H9 (cell line): ENCODE measurements around the gene DCP1A. TPM values are rescaled to one million over a fixed set of nuclear protein-coding genes. Genes with fewer than 3 reads are reported as not detected.

ENCODE experiments used
- DNase-seq: peaks from one replicate; pipeline ENCODE4 v3.0.0-alpha.2; 2017
- H2AFZ ChIP-seq: one replicate; pipeline ENCODE4 v1.6.1; 2013; ENCODE audit warnings: mild to moderate bottlenecking, low read length, control low read depth, moderate library complexity
- H2AK5ac ChIP-seq: 2 replicates; pipeline ENCODE4 v1.6.1; 2013; ENCODE audit warnings: low read length, control low read depth, mixed read lengths; ENCODE audit not compliant: insufficient read length
- H2BK120ac ChIP-seq: one replicate; pipeline ENCODE4 v1.6.1; 2013; ENCODE audit warnings: low read depth, mild to moderate bottlenecking, low read length, control low read depth, inconsistent platforms; ENCODE audit not compliant: poor library complexity, severe bottlenecking
- H2BK12ac ChIP-seq: 2 replicates; pipeline ENCODE4 v1.6.1; 2013; ENCODE audit warnings: low read length, control low read depth, mixed read lengths, low read depth; ENCODE audit not compliant: insufficient read length
- H2BK15ac ChIP-seq: 2 replicates; pipeline ENCODE4 v1.6.1; 2013; ENCODE audit warnings: low read depth, low read length, control low read depth
- H2BK20ac ChIP-seq: one replicate; pipeline ENCODE4 v1.6.1; 2013; ENCODE audit warnings: low read depth, mild to moderate bottlenecking, low read length, control low read depth, inconsistent platforms; ENCODE audit not compliant: poor library complexity, severe bottlenecking
- H2BK5ac ChIP-seq: 2 replicates; pipeline ENCODE4 v1.6.1; 2013; ENCODE audit warnings: low read length, control low read depth, mixed read lengths; ENCODE audit not compliant: insufficient read length
- H3K14ac ChIP-seq: 2 replicates; pipeline ENCODE4 v1.6.1; 2013; ENCODE audit warnings: low read length, control low read depth; ENCODE audit not compliant: insufficient read depth
- H3K18ac ChIP-seq: 2 replicates; pipeline ENCODE4 v1.6.1; 2013; ENCODE audit warnings: low read depth, mild to moderate bottlenecking, mixed read lengths, low read length, control low read depth; ENCODE audit not compliant: insufficient read length
- H3K23ac ChIP-seq: 2 replicates; pipeline ENCODE4 v1.6.1; 2013; ENCODE audit warnings: low read length, control low read depth, mixed read lengths, low read depth; ENCODE audit not compliant: insufficient read length
- H3K23me2 ChIP-seq: 2 replicates; pipeline ENCODE4 v1.6.1; 2013; ENCODE audit warnings: low read depth, mild to moderate bottlenecking, mixed read lengths, low read length, control low read depth; ENCODE audit not compliant: insufficient read length, poor library complexity, severe bottlenecking
- H3K27ac ChIP-seq: 2 replicates; pipeline ENCODE4 v1.5.1; 2013; ENCODE audit warnings: low read length, control low read depth, mixed read lengths, low read depth; ENCODE audit not compliant: insufficient read length
- H3K27me3 ChIP-seq: 2 replicates; pipeline ENCODE4 v1.6.1; 2013; ENCODE audit warnings: low read length, control low read depth, inconsistent platforms; ENCODE audit not compliant: insufficient read depth
- H3K4ac ChIP-seq: 2 replicates; pipeline ENCODE4 v1.6.1; 2013; ENCODE audit warnings: low read depth, mild to moderate bottlenecking, control low read depth, inconsistent platforms, low read length, moderate library complexity
- H3K4me1 ChIP-seq: 2 replicates; pipeline ENCODE4 v1.6.1; 2013; ENCODE audit warnings: low read length, control low read depth, inconsistent platforms; ENCODE audit not compliant: insufficient read depth
- H3K4me2 ChIP-seq: 2 replicates; pipeline ENCODE4 v1.6.1; 2013; ENCODE audit warnings: low read length, control low read depth, mixed read lengths; ENCODE audit not compliant: insufficient read length, insufficient read depth
- H3K56ac ChIP-seq: 2 replicates; pipeline ENCODE4 v1.6.1; 2013; ENCODE audit warnings: low read depth, mild to moderate bottlenecking, mixed read lengths, low read length, control low read depth; ENCODE audit not compliant: insufficient read length
- H3K79me1 ChIP-seq: 2 replicates; pipeline ENCODE4 v1.6.1; 2013; ENCODE audit warnings: low read depth, mild to moderate bottlenecking, moderate library complexity, low read length, control low read depth, inconsistent platforms; ENCODE audit not compliant: insufficient read depth, poor library complexity, severe bottlenecking
- H3K79me2 ChIP-seq: 2 replicates; pipeline ENCODE4 v1.6.1; 2013; ENCODE audit warnings: low read length, control low read depth, inconsistent platforms; ENCODE audit not compliant: insufficient read depth
- H3K9ac ChIP-seq: 2 replicates; pipeline ENCODE4 v1.6.1; 2013; ENCODE audit warnings: low read length, control low read depth, mixed read lengths; ENCODE audit not compliant: insufficient read length; ENCODE audit errors: extremely low read depth
- H3K9me3 ChIP-seq: one replicate; pipeline ENCODE4 v1.6.1; 2013; ENCODE audit warnings: low read depth, low read length, inconsistent platforms; ENCODE audit not compliant: control insufficient read depth
- H3T11ph ChIP-seq: one replicate; pipeline ENCODE4 v1.6.1; 2013; ENCODE audit warnings: mild to moderate bottlenecking, low read length, control low read depth, inconsistent platforms
- H4K20me1 ChIP-seq: one replicate; pipeline ENCODE4 v1.6.1; 2013; ENCODE audit not compliant: control insufficient read depth, insufficient read length, insufficient read depth
- H4K5ac ChIP-seq: 2 replicates; pipeline ENCODE4 v1.6.1; 2013; ENCODE audit warnings: low read depth, mild to moderate bottlenecking, mixed read lengths, low read length, control low read depth; ENCODE audit not compliant: insufficient read length
- H4K8ac ChIP-seq: replicated peaks from 2 replicates; pipeline ENCODE4 v1.6.1; 2013; ENCODE audit warnings: low read length, control low read depth, mixed read lengths, low read depth; ENCODE audit not compliant: insufficient read length
- H4K91ac ChIP-seq: 2 replicates; pipeline ENCODE4 v1.6.1; 2013; ENCODE audit warnings: low read depth, mild to moderate bottlenecking, moderate library complexity, mixed read lengths, low read length, control low read depth; ENCODE audit not compliant: insufficient read length
- H3K27ac Mint-ChIP-seq, 3 experiments: 2 replicates in 2 of 3; 3 replicates in 1 of 3; pipeline ENCODE4 v1.8.0; 2020 to 2021; ENCODE audit warnings: mixed read lengths in 3 of 3, mild to moderate bottlenecking in 1 of 3, moderate library complexity in 1 of 3
- H3K27me3 Mint-ChIP-seq: 2 replicates; pipeline ENCODE4 v1.8.0; 2021; ENCODE audit warnings: low read depth, mild to moderate bottlenecking, moderate library complexity, mixed read lengths
- H3K36me3 Mint-ChIP-seq, 3 experiments: 2 replicates in 2 of 3; 3 replicates in 1 of 3; pipeline ENCODE4 v1.8.0; 2020 to 2021; ENCODE audit warnings: low read depth in 3 of 3, mixed read lengths in 3 of 3; ENCODE audit not compliant: insufficient read depth in 1 of 3
- H3K4me1 Mint-ChIP-seq, 2 experiments: 2 replicates each; pipeline ENCODE4 v1.8.0; 2020; ENCODE audit warnings: mixed read lengths in 2 of 2
- H3K4me3 Mint-ChIP-seq, 2 experiments: 2 replicates in 1 of 2; 3 replicates in 1 of 2; pipeline ENCODE4 v1.8.0; 2020 to 2021; ENCODE audit warnings: mild to moderate bottlenecking in 2 of 2, mixed read lengths in 2 of 2, moderate library complexity in 1 of 2
- H3K9me3 Mint-ChIP-seq, 2 experiments: 2 replicates in 1 of 2; 3 replicates in 1 of 2; pipeline ENCODE4 v1.8.0; 2020; ENCODE audit warnings: mild to moderate bottlenecking in 2 of 2, mixed read lengths in 2 of 2, moderate library complexity in 1 of 2
- CTCF ChIP-seq: fragments of 200-600 bp; sonication (generic); conservative IDR thresholded peaks from 3 replicates; pipeline ENCODE4 v1.8.0; 2021; ENCODE audit warnings: antibody characterized with exemption, mild to moderate bottlenecking
- WGBS: extraction: QIAGEN DNeasy Blood & Tissue Kit; methylation state at CpG from one replicate; pipeline ENCODE4 v1.1.7; 2013; ENCODE audit warnings: missing lambda C conversion rate, low lambda C conversion rate, mixed read lengths; ENCODE audit not compliant: insufficient read length; ENCODE audit errors: extremely low coverage; 5-methylcytosine and 5-hydroxymethylcytosine counted together
- total RNA-seq: library from RNA; stranded (reverse); gene quantifications from 2 replicates; pipeline ENCODE4 v1.2.1, GENCODE V29; 2021

DCP1A gene
- total RNA-seq, 1 experiment from 2014 or later = 17.8 TPM

GRCh38 chr3:53242155-53242554 is 105.2 kb downstream of the DCP1A start:
- Histone ChIP-seq H3K18ac (no peak overlapping the region), H3K4me2 (no peak overlapping the region), H3K27me3 (no peaks in the 10 kb centered on the region), H2BK120ac (no peak overlapping the region), H2AK5ac (no peak overlapping the region), H3K14ac (no peak overlapping the region), H4K20me1 (no peaks in the 10 kb centered on the region), H3K79me2 (peaks cover 49% of the 10 kb centered on the region; the same call in 1 of the 2 replicates), H2AFZ (no peak overlapping the region), H2BK5ac (no peak overlapping the region), H2BK12ac (no peak overlapping the region), H4K5ac (no peak overlapping the region), H3K4ac (no peak overlapping the region), H2BK15ac (no peak overlapping the region), H3K4me1 (peaks cover 10% of the 10 kb centered on the region; the same call in 1 of the 2 replicates), H3T11ph (no peak overlapping the region), H3K9ac (no peak overlapping the region), H3K23ac (no peak overlapping the region), H3K27ac (no peak overlapping the region), H3K23me2 (peaks cover 2% of the 10 kb centered on the region), H2BK20ac (no peak overlapping the region), H3K9me3 (no peaks in the 10 kb centered on the region), H4K8ac (no peak overlapping the region), H3K56ac (no peak overlapping the region), H3K79me1 (peaks cover 30% of the 10 kb centered on the region), H4K91ac (no peak overlapping the region)
- TF ChIP-seq CTCF = no peak
- no CpG with 5 or more reads among the region's 7 CpGs for WGBS
- no peaks in the 10 kb centered on the region for H3K27me3 Mint-ChIP-seq
- no peaks in the 10 kb centered on the region for H3K9me3 Mint-ChIP-seq
- peaks cover 30 to 32% of the 10 kb centered on the region in 2 experiments for H3K4me1 Mint-ChIP-seq
- no peak for DNase-seq
- peaks cover 48 to 71% (median 66%) of the 10 kb centered on the region in 3 experiments for H3K36me3 Mint-ChIP-seq
- no peak overlapping the region for H3K4me3 Mint-ChIP-seq
- H3K27ac Mint-ChIP-seq = peak overlapping the region in 2 of 3 experiments; percentile 81 to 86; a peak in 4 of 7 replicates
